SK-N-SH (cell line): Measurements from ENCODE around the gene ZNF747.

Experiments
- CTCF ChIP-seq: fragments of 200-600 bp; sonication (generic); IDR thresholded peaks from 2 replicates; pipeline ENCODE4 v1.6.1; 2017; ENCODE audit warnings: antibody characterized with exemption, mild to moderate bottlenecking, moderate library complexity
- EZH2phosphoT487 ChIP-seq: fragments of 200-600 bp; sonication (generic); IDR thresholded peaks from 2 replicates; pipeline ENCODE4 v1.6.1; 2017; ENCODE audit warnings: low read depth, mixed run types, mild to moderate bottlenecking, antibody characterized with exemption, moderate library complexity, borderline replicate concordance
- FOXJ3 ChIP-seq: sonication (generic); formaldehyde crosslinking; IDR thresholded peaks from 2 replicates; pipeline ENCODE4 v1.5.1; 2020; ENCODE audit warnings: mild to moderate bottlenecking, missing genetic modification reagents
- POLR2AphosphoS5 ChIP-seq: IDR thresholded peaks from 2 replicates; pipeline ENCODE4 v1.6.1; 2012; ENCODE audit warnings: low read depth, low read length
- TAF1 ChIP-seq: IDR thresholded peaks from 2 replicates; pipeline ENCODE4 v1.6.1; 2012; ENCODE audit warnings: low read depth, mild to moderate bottlenecking, low read length, moderate library complexity, borderline replicate concordance
- TCF12 ChIP-seq: IDR thresholded peaks from 2 replicates; pipeline ENCODE4 v1.4.0; 2012
- USF2 ChIP-seq: fragments of 150-350 bp; IDR thresholded peaks from 2 replicates; pipeline ENCODE4 v1.6.1; 2017; ENCODE audit warnings: antibody characterized with exemption, low read length, low read depth, borderline replicate concordance
- YY1 ChIP-seq: IDR thresholded peaks from 2 replicates; pipeline ENCODE4 v1.4.0; 2012; ENCODE audit warnings: low read depth, mild to moderate bottlenecking

- TF ChIP-seq YY1 (no peak), POLR2AphosphoS5 (no peak), USF2 (no peak), CTCF (no peak), FOXJ3 (CRISPR knock-in tag) (no peak), TCF12 (no peak), TAF1 (no peak), EZH2phosphoT487 (no peak)
These were observed 31.3 kb upstream of the ZNF747 start for GRCh38 chr16:30565984-30566383.
